ENCODE results near the gene OR1F1. TPM values are rescaled to one million over a fixed set of nuclear protein-coding genes. Genes with fewer than 3 reads are reported as not detected.

Gene OR1F1
- total RNA-seq, 2 donors from 2014 or later, result not detected

DNA sequence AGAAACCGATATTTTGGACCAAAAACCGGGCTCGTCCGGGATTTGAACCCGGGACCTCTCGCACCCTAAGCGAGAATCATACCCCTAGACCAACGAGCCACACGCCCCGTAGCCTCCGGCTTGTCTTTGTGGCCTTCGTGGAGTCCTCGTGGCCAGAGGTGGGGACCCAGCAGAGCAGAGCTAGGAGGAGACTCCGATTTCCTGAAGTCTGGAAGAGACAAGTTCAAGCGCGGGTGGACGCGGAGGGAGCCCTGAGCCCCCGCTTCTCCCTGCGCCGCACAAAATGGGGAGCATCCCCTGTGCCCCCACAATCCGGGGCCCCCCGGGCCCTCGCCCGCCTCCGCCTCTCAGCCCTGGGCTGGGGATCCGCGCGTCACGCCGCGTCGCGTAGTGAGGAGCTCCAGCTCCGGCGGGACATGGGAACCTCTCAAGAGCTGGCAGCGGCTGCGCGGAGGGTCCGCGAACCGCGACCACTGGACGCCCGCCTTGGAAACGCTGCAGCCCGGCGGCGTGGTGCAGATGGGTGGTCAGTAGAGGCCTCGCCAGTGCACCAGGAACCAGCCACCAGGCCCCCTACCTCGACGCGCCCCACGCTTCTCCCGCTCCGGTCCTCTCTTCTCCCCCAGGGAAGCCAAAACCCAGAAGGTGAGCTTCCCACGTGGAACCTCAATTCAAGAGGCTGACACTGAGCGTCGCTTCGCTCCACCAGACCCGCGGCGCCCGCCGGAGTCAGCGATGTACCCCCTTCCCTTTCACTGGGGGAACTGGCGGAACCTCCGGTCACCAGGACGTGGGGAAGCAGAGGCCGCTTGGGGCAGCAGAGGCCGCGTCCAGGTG lies 5.2 kb upstream of the OR1F1 start:
- H3K27me3 ChIP-seq, result peaks cover 27 to 32% of the 10 kb centered on the region in 2 donors
- peaks cover 0 to 14% of the 10 kb centered on the region in 2 donors for H3K4me1 ChIP-seq
- peak overlapping the region in 1 of 2 donors; percentile 33 for H3K4me3 ChIP-seq
- H3K27ac ChIP-seq, result no peak overlapping the region
- H3K9me3 ChIP-seq, result no peaks in the 10 kb centered on the region
- TF ChIP-seq CTCF (IDR thresholded peaks at IDR 0.05), result peak in 1 of 2 donors; percentile 42
- H3K36me3 ChIP-seq, result no peaks in the 10 kb centered on the region
- no peak for DNase-seq (ENCODE audit: low spot score)

GRCh38 chr16:3183445-3184139 lies 4.4 kb upstream of the OR1F1 start:
- H3K4me3 ChIP-seq, result peak overlapping the region in 1 of 2 donors; percentile 33
- no peaks in the 10 kb centered on the region for H3K36me3 ChIP-seq

GRCh38 chr16:3186946-3187690 lies 886 bp upstream of the OR1F1 start:
- Histone ChIP-seq H3K9me3 (peaks cover 0 to under 1% of the 10 kb centered on the region in 2 donors), H3K4me1 (peaks cover 0 to 33% of the 10 kb centered on the region in 2 donors), H3K36me3 (no peaks in the 10 kb centered on the region), H3K27me3 (peaks cover 49 to 64% of the 10 kb centered on the region in 2 donors), H3K4me3 (no peak overlapping the region), H3K27ac (no peak overlapping the region)
- DNase-seq (ENCODE audit: low spot score), result no peak
- TF ChIP-seq CTCF (IDR thresholded peaks at IDR 0.05), result no peak

More at GRCh38 chr16:3183445-3184139, 4.4 kb upstream of the OR1F1 start:
- H3K9me3 ChIP-seq, result no peaks in the 10 kb centered on the region
- no peak for DNase-seq (ENCODE audit: low spot score)
- H3K4me1 ChIP-seq, result peaks cover 0 to 20% of the 10 kb centered on the region in 2 donors
- H3K27me3 ChIP-seq, result peaks cover 32% of the 10 kb centered on the region in 2 donors
- TF ChIP-seq CTCF (IDR thresholded peaks at IDR 0.05), result no peak
- no peak overlapping the region for H3K27ac ChIP-seq

DNA sequence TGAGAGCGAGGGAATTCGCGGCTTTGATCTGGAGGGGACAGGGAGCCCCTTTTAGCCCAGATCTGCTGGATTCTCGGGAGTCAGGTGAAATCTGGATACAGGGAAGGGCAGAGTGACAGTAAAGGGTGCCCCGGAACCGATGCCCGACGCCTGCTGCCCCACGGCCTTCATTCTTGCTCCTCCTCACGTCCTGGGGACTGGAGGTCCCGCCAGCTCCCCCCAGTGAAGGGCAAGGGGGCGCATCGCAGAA lies 596 bp downstream of the OR1F1 start:
- no peak for DNase-seq (ENCODE audit: low spot score)
- peaks cover 51 to 64% of the 10 kb centered on the region in 2 donors for H3K27me3 ChIP-seq

More for the DNA sequence above, 596 bp downstream of the OR1F1 start:
- H3K4me1 ChIP-seq, result peaks cover 0 to 21% of the 10 kb centered on the region in 2 donors
- H3K4me3 ChIP-seq, result peak overlapping the region in 1 of 2 donors; percentile 11
- no peaks in the 10 kb centered on the region for H3K36me3 ChIP-seq
- TF ChIP-seq CTCF (IDR thresholded peaks at IDR 0.05), result no peak
- H3K27ac ChIP-seq, result no peak overlapping the region
- peaks cover 0 to 11% of the 10 kb centered on the region in 2 donors for H3K9me3 ChIP-seq

Measured in right atrium auricular region (tissue), 2 donors.